Gastrocnemius medialis (tissue), 4 donors: ENCODE results near the gene MEF2B.

Experiments used
- CTCF ChIP-seq, 5 experiments: fragments of 450-650 bp in 3 of 5; fragments of 200-600 bp in 2 of 5; sonication (generic) in 2 of 5; IDR thresholded peaks in 4 of 5; conservative IDR thresholded peaks in 1 of 5; 1 replicate in 4 of 5; 2 replicates in 1 of 5; pipeline ENCODE4 v1.5.1; 2016 to 2019; ENCODE audit warnings: antibody characterized with exemption in 5 of 5, mild to moderate bottlenecking in 3 of 5, moderate library complexity in 3 of 5
- POLR2A ChIP-seq, 2 donors: fragments of 450-650 bp; IDR thresholded peaks; one replicate each; pipeline ENCODE4 v1.6.1; 2017; ENCODE audit warnings: antibody characterized with exemption in 2 of 2, mild to moderate bottlenecking in 2 of 2, moderate library complexity in 2 of 2

GRCh38 chr19:19155495-19156219, 14.4 kb downstream of the MEF2B start:
- TF ChIP-seq POLR2A (IDR thresholded peaks at IDR 0.05) (no peak), CTCF (IDR thresholded peaks at IDR 0.05 in 4 of 5, conservative IDR thresholded peaks at IDR 0.05 in 1 of 5) (no peak)
